ENCODE results near the gene SSB. TPM values are rescaled to one million over a fixed set of nuclear protein-coding genes. Genes with fewer than 3 reads are reported as not detected.

SSB gene
- total and polyA plus RNA-seq, 9 of the 15 experiments (the other 6 are each of a cell fraction or from before 2014, with no cell fraction given): 317 to 849 (median 515) TPM

GRCh38 chr2:169798718-169799592, at the start of gene SSB (continued):
- TF ChIP-seq TRIM28 (IDR thresholded peaks at IDR 0.05) (peak; percentile 62; the same call in 1 of the 2 replicates), KAT7 (CRISPR knock-in tag; IDR thresholded peaks at IDR 0.05; ENCODE audit: borderline replicate concordance) (peak; percentile 88), MYC (IDR thresholded peaks at IDR 0.05; ENCODE audit: low read depth, low read length) (peak; percentile 84), MYC (CRISPR knock-in tag; IDR thresholded peaks at IDR 0.05; ENCODE audit: borderline replicate concordance, low read depth) (no peak), POU5F1 (IDR thresholded peaks at IDR 0.05; ENCODE audit: borderline replicate concordance, low read depth, low read length, partially characterized antibody) (peak; percentile 5), CREB1 (IDR thresholded peaks at IDR 0.05) (peak; percentile 57), CREB1 (CRISPR knock-in tag; IDR thresholded peaks at IDR 0.05) (no peak), FOSL1 (tag; conservative IDR thresholded peaks at IDR 0.05) (peak; percentile 32; the same call in 1 of the 2 replicates), ESRRA (IDR thresholded peaks at IDR 0.05; ENCODE audit: borderline replicate concordance, low read depth) (peak; percentile 53; the same call in 1 of the 2 replicates), TGIF2 (CRISPR knock-in tag; IDR thresholded peaks at IDR 0.05) (0 out of 2 replicates have a peak, but pooled peaks have one; percentile 62), IFI16 (CRISPR knock-in tag; IDR thresholded peaks at IDR 0.05) (no peak), MBD2 (IDR thresholded peaks at IDR 0.05; ENCODE audit: borderline replicate concordance, low read depth) (peak; percentile 88), RBM14 (IDR thresholded peaks at IDR 0.05; ENCODE audit: borderline replicate concordance, insufficient read depth, low read depth, low read length) (0 out of 2 replicates have a peak, but pooled peaks have one; percentile 46), DMBX1 (CRISPR knock-in tag; IDR thresholded peaks at IDR 0.05; ENCODE audit: borderline replicate concordance) (no peak; the same call in 1 of the 2 replicates), TAF1 (IDR thresholded peaks at IDR 0.05; ENCODE audit: control insufficient read depth, extremely low read depth, insufficient read depth, low read length, severe bottlenecking) (peak; percentile 91), RB1 (IDR thresholded peaks at IDR 0.05; ENCODE audit: low read depth) (peak; percentile 80), POLR2A (conservative IDR thresholded peaks at IDR 0.05) (peak; percentile 98), ZFP30 (CRISPR knock-in tag; IDR thresholded peaks at IDR 0.05; ENCODE audit: borderline replicate concordance) (no peak), SAFB (IDR thresholded peaks at IDR 0.05; ENCODE audit: borderline replicate concordance, low read depth, low read length) (0 out of 2 replicates have a peak, but pooled peaks have one; percentile 38)
- TF ChIP-seq, protein P1, sequence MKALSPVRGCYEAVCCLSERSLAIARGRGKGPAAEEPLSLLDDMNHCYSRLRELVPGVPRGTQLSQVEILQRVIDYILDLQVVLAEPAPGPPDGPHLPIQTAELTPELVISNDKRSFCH (CRISPR knock-in tag; IDR thresholded peaks at IDR 0.05): no peak
- TF ChIP-seq, protein P1 (tag; IDR thresholded peaks at IDR 0.05): peak; percentile 79; the same call in 1 of the 2 replicates
- TF ChIP-seq, protein P2, sequence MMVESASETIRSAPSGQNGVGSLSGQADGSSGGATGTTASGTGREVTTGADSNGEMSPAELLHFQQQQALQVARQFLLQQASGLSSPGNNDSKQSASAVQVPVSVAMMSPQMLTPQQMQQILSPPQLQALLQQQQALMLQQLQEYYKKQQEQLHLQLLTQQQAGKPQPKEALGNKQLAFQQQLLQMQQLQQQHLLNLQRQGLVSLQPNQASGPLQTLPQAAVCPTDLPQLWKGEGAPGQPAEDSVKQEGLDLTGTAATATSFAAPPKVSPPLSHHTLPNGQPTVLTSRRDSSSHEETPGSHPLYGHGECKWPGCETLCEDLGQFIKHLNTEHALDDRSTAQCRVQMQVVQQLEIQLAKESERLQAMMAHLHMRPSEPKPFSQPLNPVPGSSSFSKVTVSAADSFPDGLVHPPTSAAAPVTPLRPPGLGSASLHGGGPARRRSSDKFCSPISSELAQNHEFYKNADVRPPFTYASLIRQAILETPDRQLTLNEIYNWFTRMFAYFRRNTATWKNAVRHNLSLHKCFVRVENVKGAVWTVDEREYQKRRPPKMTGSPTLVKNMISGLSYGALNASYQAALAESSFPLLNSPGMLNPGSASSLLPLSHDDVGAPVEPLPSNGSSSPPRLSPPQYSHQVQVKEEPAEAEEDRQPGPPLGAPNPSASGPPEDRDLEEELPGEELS (CRISPR knock-in tag; IDR thresholded peaks at IDR 0.05; ENCODE audit: borderline replicate concordance): no peak
- TF ChIP-seq, protein P3, sequence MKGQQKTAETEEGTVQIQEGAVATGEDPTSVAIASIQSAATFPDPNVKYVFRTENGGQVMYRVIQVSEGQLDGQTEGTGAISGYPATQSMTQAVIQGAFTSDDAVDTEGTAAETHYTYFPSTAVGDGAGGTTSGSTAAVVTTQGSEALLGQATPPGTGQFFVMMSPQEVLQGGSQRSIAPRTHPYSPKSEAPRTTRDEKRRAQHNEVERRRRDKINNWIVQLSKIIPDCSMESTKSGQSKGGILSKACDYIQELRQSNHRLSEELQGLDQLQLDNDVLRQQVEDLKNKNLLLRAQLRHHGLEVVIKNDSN (CRISPR knock-in tag; IDR thresholded peaks at IDR 0.05): 0 out of 2 replicates have a peak, but pooled peaks have one; percentile 20
- TF ChIP-seq, protein P4, sequence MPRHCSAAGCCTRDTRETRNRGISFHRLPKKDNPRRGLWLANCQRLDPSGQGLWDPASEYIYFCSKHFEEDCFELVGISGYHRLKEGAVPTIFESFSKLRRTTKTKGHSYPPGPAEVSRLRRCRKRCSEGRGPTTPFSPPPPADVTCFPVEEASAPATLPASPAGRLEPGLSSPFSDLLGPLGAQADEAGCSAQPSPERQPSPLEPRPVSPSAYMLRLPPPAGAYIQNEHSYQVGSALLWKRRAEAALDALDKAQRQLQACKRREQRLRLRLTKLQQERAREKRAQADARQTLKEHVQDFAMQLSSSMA (CRISPR knock-in tag; IDR thresholded peaks at IDR 0.05): peak; percentile 24; the same call in 1 of the 2 replicates
